CD14-positive monocyte (primary cell): Measurements from ENCODE around the gene DEFB131B. TPM values are rescaled to one million over a fixed set of nuclear protein-coding genes. Genes with fewer than 3 reads are reported as not detected.

ENCODE experiments used
- DNase-seq, 3 donors: peaks; one replicate each; pipeline ENCODE4 v3.0.0-alpha.2; 2011 to 2022
- H2AFZ ChIP-seq: 2 replicates; pipeline ENCODE4 v1.6.0; 2012; ENCODE audit warnings: mild to moderate bottlenecking, low read depth, low read length, inconsistent platforms; ENCODE audit not compliant: insufficient read depth, poor library complexity, severe bottlenecking
- H3K27ac ChIP-seq, 2 donors: 1 replicate in 1 of 2; 2 replicates in 1 of 2; pipeline ENCODE4 v1.5.1; 2012 to 2013; ENCODE audit warnings: low read length in 2 of 2, control low read depth in 1 of 2, inconsistent platforms in 1 of 2, low read depth in 1 of 2, mild to moderate bottlenecking in 1 of 2
- H3K27me3 ChIP-seq, 2 donors: one replicate each; pipeline versions ENCODE4 v1.6.0 to v1.6.1; 2011 to 2013; ENCODE audit warnings: low read length in 2 of 2; ENCODE audit not compliant: control insufficient read depth in 2 of 2, insufficient read depth in 2 of 2
- H3K36me3 ChIP-seq, 2 donors: replicated peaks in 1 of 2; 1 replicate in 1 of 2; 2 replicates in 1 of 2; pipeline versions ENCODE4 v1.5.1 to v1.6.1; 2012 to 2013; ENCODE audit warnings: low read length in 2 of 2, control low read depth in 1 of 2, inconsistent platforms in 1 of 2, mild to moderate bottlenecking in 1 of 2; ENCODE audit not compliant: insufficient read depth in 2 of 2, control insufficient read depth in 1 of 2
- H3K4me1 ChIP-seq, 2 donors: 1 replicate in 1 of 2; 2 replicates in 1 of 2; pipeline versions ENCODE4 v1.5.1 to v1.6.1; 2012 to 2013; ENCODE audit warnings: low read length in 2 of 2, control low read depth in 1 of 2, inconsistent platforms in 1 of 2, mild to moderate bottlenecking in 1 of 2, moderate library complexity in 1 of 2; ENCODE audit not compliant: insufficient read depth in 2 of 2, control insufficient read depth in 1 of 2
- H3K4me2 ChIP-seq: replicated peaks from 2 replicates; pipeline ENCODE3; 2012; ENCODE audit warnings: low read length, moderate library complexity, mild to moderate bottlenecking; ENCODE audit not compliant: poor library complexity, severe bottlenecking; ENCODE audit errors: extremely low read depth
- H3K4me3 ChIP-seq, 3 experiments: fragments of 200-600 bp in 1 of 3; sonication (generic) in 1 of 3; replicated peaks in 1 of 3; 1 replicate in 2 of 3; 2 replicates in 1 of 3; pipeline ENCODE4 v1.5.1; 2011 to 2013; ENCODE audit warnings: low read length in 3 of 3, mild to moderate bottlenecking in 3 of 3, control low read depth in 2 of 3, low read depth in 2 of 3, inconsistent platforms in 1 of 3, moderate library complexity in 1 of 3
- H3K79me2 ChIP-seq: 2 replicates; pipeline ENCODE4 v1.6.0; 2012; ENCODE audit warnings: mild to moderate bottlenecking, control low read depth, inconsistent platforms, low read length, moderate library complexity; ENCODE audit not compliant: insufficient read depth
- H3K9ac ChIP-seq: 2 replicates; pipeline ENCODE4 v1.6.0; 2017; ENCODE audit warnings: low read length, mild to moderate bottlenecking; ENCODE audit not compliant: insufficient read depth, poor library complexity, severe bottlenecking
- H3K9me3 ChIP-seq, 2 donors: replicated peaks in 1 of 2; 1 replicate in 1 of 2; 2 replicates in 1 of 2; pipeline versions ENCODE4 v1.5.1 to v1.6.1; 2012 to 2013; ENCODE audit warnings: low read length in 2 of 2, control low read depth in 1 of 2; ENCODE audit not compliant: control insufficient read depth in 1 of 2, insufficient read depth in 1 of 2
- H4K20me1 ChIP-seq: 2 replicates; pipeline ENCODE4 v1.6.0; 2012; ENCODE audit warnings: mild to moderate bottlenecking, low read length, control low read depth, moderate library complexity; ENCODE audit not compliant: insufficient read depth
- H3K27ac Mint-ChIP-seq, 7 donors: one replicate each; pipeline ENCODE4 v1.8.0; 2020; ENCODE audit warnings: mild to moderate bottlenecking in 7 of 7, mixed read lengths in 7 of 7, moderate library complexity in 6 of 7, inconsistent platforms in 2 of 7
- H3K27me3 Mint-ChIP-seq, 3 donors: one replicate each; pipeline ENCODE4 v1.8.0; 2021 to 2022; ENCODE audit warnings: low read depth in 3 of 3, mild to moderate bottlenecking in 3 of 3, mixed read lengths in 3 of 3, moderate library complexity in 3 of 3, inconsistent platforms in 1 of 3
- H3K36me3 Mint-ChIP-seq, 2 donors: one replicate each; pipeline ENCODE4 v1.8.0; 2020; ENCODE audit warnings: mixed read lengths in 2 of 2, inconsistent platforms in 1 of 2, mild to moderate bottlenecking in 1 of 2
- H3K4me1 Mint-ChIP-seq: one replicate; pipeline ENCODE4 v1.8.0; 2020; ENCODE audit warnings: mild to moderate bottlenecking, mixed read lengths
- H3K4me3 Mint-ChIP-seq, 2 donors: one replicate each; pipeline ENCODE4 v1.8.0; 2020; ENCODE audit warnings: mild to moderate bottlenecking in 2 of 2, mixed read lengths in 2 of 2, moderate library complexity in 1 of 2
- H3K9me3 Mint-ChIP-seq, 7 donors: one replicate each; pipeline ENCODE4 v1.8.0; 2020 to 2022; ENCODE audit warnings: mixed read lengths in 7 of 7, mild to moderate bottlenecking in 6 of 7, moderate library complexity in 6 of 7, inconsistent platforms in 2 of 7
- CTCF ChIP-seq: fragments of 200-600 bp; IDR thresholded peaks from one replicate; pipeline ENCODE4 v1.8.0; 2022; ENCODE audit warnings: antibody characterized with exemption, mild to moderate bottlenecking
- WGBS: methylation state at CpG from one replicate; pipeline ENCODE4 v1.1.5; 2013; ENCODE audit warnings: missing lambda C conversion rate; ENCODE audit not compliant: insufficient coverage; 5-methylcytosine and 5-hydroxymethylcytosine counted together
- intact Hi-C, 2 donors: fragments of 100-400 bp; cut with micrococcal nuclease; formaldehyde crosslinking; loops; one replicate each; pipeline versions ENCODE4 v1.15.0 to v1.15.1; 2023
- polyA plus RNA-seq, 3 donors: library from polyadenylated mRNA; depleted of rRNA in 1 of 3; unstranded in 2 of 3; stranded (reverse) in 1 of 3; fragments of 300-500 nt in 2 of 3; fragments of >200 nt in 1 of 3; fragmentation: Illumina TruSeq in 2 of 3; gene quantifications; 1 replicate in 2 of 3; 2 replicates in 1 of 3; pipeline ENCODE4 v1.2.3, GENCODE V29; 2012 to 2021

DEFB131B gene
- polyA plus RNA-seq, 3 donors = not detected

DNA sequence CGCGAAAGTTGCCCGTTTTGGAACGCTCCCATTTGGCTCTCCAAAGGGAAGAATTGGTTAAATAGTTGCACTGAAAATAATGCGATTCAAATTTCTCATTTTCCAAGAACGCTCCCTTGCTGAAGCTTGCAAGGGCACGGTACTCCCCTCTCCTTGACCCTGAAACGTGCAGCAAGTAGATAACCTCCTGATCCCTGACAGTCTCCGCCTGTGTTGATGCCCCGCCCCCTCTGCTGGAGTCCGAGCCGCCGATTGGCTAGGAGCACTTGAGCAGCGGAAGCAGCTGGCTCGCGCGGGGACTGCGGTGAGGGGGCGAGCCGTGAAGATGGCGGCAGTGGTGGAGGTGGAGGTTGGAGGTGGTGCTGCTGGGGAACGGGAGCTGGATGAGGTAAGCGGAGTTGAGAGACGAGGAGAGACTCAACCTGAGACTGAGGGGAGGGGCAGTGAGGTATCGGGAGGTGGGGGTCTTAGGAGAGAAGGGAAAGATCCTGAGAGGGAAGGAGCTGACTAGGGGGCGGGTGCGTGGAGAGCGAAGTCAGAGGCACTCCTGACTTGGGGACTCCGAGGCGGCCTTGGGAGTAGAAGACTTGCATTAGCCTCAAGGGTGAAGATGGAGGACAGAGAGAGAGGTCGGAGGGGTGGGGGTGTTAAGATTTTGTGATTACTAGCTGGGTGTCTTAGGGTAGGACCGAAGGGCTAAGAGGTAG, 50.6 kb downstream of the DEFB131B start, which contains the start of gene RNF121:
TSS of gene RNF121 (plus strand) at position 310 of the 707 bp plus-strand sequence. CDS start at position 326, 16 bp downstream.
- peaks cover 17 to 25% of the 10 kb centered on the region in 2 donors for H3K4me1 ChIP-seq
- intact Hi-C loops = no loop called here
- H4K20me1 ChIP-seq = peaks cover 22% of the 10 kb centered on the region
- H3K4me3 ChIP-seq = peak within 1 kb of the TSS; percentile 89 to 100 (median 99)
- H3K27me3 ChIP-seq = no peaks in the 10 kb centered on the region
- 0% methylated on average over 27 of the region's 32 CpGs for WGBS
- Mint-ChIP-seq H3K27me3 (peaks cover 0 to 1% (median 0%) of the 10 kb centered on the region in 3 donors), H3K4me3 (peak within 1 kb of the TSS; percentile 97 to 98), H3K36me3 (peaks cover 5 to 6% of the 10 kb centered on the region in 2 donors), H3K4me1 (peaks cover 24% of the 10 kb centered on the region), H3K9me3 (peaks cover 0 to 6% (median 0%) of the 10 kb centered on the region in 7 donors), H3K27ac (peak within 1 kb of the TSS; percentile 92 to 98 (median 93))
- H3K9me3 ChIP-seq = no peaks in the 10 kb centered on the region
- H3K27ac ChIP-seq = peak within 1 kb of the TSS; percentile 52 to 93
- peak within 1 kb of the TSS; percentile 97 for H3K4me2 ChIP-seq
- H3K36me3 ChIP-seq = peaks cover 0 to 8% of the 10 kb centered on the region in 2 donors
- no peak for TF ChIP-seq CTCF
- H2AFZ ChIP-seq = peak within 1 kb of the TSS; percentile 99
- H3K79me2 ChIP-seq = peaks cover 63% of the 10 kb centered on the region
- DNase-seq = peak; percentile 90 to 93 (median 90)
- H3K9ac ChIP-seq = peak within 1 kb of the TSS; percentile 77

GRCh38 chr11:71929491-71929890, 51.2 kb downstream of the DEFB131B start:
- Histone ChIP-seq H3K9me3 (no peaks in the 10 kb centered on the region), H3K79me2 (peaks cover 69% of the 10 kb centered on the region), H4K20me1 (peaks cover 28% of the 10 kb centered on the region), H3K4me1 (peaks cover 17 to 25% of the 10 kb centered on the region in 2 donors), H3K27me3 (no peaks in the 10 kb centered on the region), H3K4me2 (peak overlapping the region; percentile 97), H3K27ac (peak overlapping the region in 1 of 2 donors; percentile 93), H3K36me3 (peaks cover 0 to 8% of the 10 kb centered on the region in 2 donors), H3K9ac (peak overlapping the region; percentile 77), H2AFZ (peak overlapping the region; percentile 99), H3K4me3 (peak overlapping the region; percentile 89 to 100 (median 99))
- 13% methylated on average over 3 of the region's 6 CpGs for WGBS
- Mint-ChIP-seq H3K4me1 (peaks cover 30% of the 10 kb centered on the region), H3K27ac (peak overlapping the region; percentile 85 to 98 (median 93)), H3K4me3 (peak overlapping the region; percentile 97 to 98), H3K36me3 (peaks cover 3 to 5% of the 10 kb centered on the region in 2 donors), H3K27me3 (peaks cover 0 to 1% (median 0%) of the 10 kb centered on the region in 3 donors), H3K9me3 (peaks cover 0 to 3% (median 0%) of the 10 kb centered on the region in 7 donors)
- TF ChIP-seq CTCF = no peak
- intact Hi-C loops = no loop called here
- DNase-seq = no peak
